Esophagus muscularis mucosa (tissue), 4 donors: Measurements from ENCODE around the gene ORM1. TPM values are rescaled to one million over a fixed set of nuclear protein-coding genes. Genes with fewer than 3 reads are reported as not detected.

Experiments
- DNase-seq: peaks from one replicate; pipeline ENCODE4 v3.0.0-alpha.2; 2017; ENCODE audit errors: extremely low spot score
- H3K27ac ChIP-seq, 4 donors: fragments of 200-600 bp; sonication (generic); replicated peaks in 1 of 4; 1 replicate in 3 of 4; 2 replicates in 1 of 4; pipeline ENCODE4 v1.5.1; 2016 to 2019; ENCODE audit warnings: mild to moderate bottlenecking in 1 of 4
- H3K27me3 ChIP-seq, 4 donors: fragments of 200-600 bp; sonication (generic); one replicate each; pipeline versions ENCODE4 v1.5.1 to v1.6.0; 2016 to 2019
- H3K36me3 ChIP-seq, 4 donors: fragments of 200-600 bp; sonication (generic); one replicate each; pipeline ENCODE4 v1.5.1; 2016 to 2019
- H3K4me1 ChIP-seq, 4 donors: fragments of 200-600 bp; sonication (generic); one replicate each; pipeline ENCODE4 v1.5.1; 2016 to 2019
- H3K4me3 ChIP-seq, 4 donors: fragments of 200-600 bp; sonication (generic); 1 replicate in 2 of 4; 2 replicates in 2 of 4; pipeline ENCODE4 v1.5.1; 2016 to 2019; ENCODE audit warnings: mild to moderate bottlenecking in 4 of 4, moderate library complexity in 1 of 4
- H3K9me3 ChIP-seq, 4 donors: fragments of 200-600 bp; sonication (generic); 1 replicate in 3 of 4; 2 replicates in 1 of 4; pipeline ENCODE4 v1.5.1; 2016 to 2019
- EP300 ChIP-seq: sonication (generic); formaldehyde crosslinking; IDR thresholded peaks from one replicate; pipeline ENCODE4 v1.6.1; 2017; ENCODE audit warnings: antibody characterized with exemption
- POLR2A ChIP-seq: fragments of 450-650 bp; IDR thresholded peaks from one replicate; pipeline ENCODE4 v1.6.1; 2017; ENCODE audit warnings: antibody characterized with exemption, moderate library complexity, mild to moderate bottlenecking, low read depth
- POLR2AphosphoS5 ChIP-seq, 2 donors: sonication (generic); formaldehyde crosslinking; IDR thresholded peaks; one replicate each; pipeline ENCODE4 v1.6.1; 2017; ENCODE audit warnings: antibody characterized with exemption in 2 of 2
- WGBS: methylation state at CpG from one replicate; pipeline ENCODE4 v1.1.5; 2018; 5-methylcytosine and 5-hydroxymethylcytosine counted together
- intact Hi-C: fragments of 100-400 bp; cut with DNase I; formaldehyde crosslinking; loops from one replicate; pipeline ENCODE4 v1.15.1; 2023
- total RNA-seq, 4 donors: library from RNA; depleted of rRNA; stranded (reverse); fragments of >200 nt; gene quantifications; one replicate each; pipeline versions ENCODE4 v1.1.0 to v1.2.1, GENCODE V29; 2016
- TF ChIP-seq, protein P1 (sequence below), 3 experiments: fragments of 200-600 bp in 2 of 3; fragments of 450-650 bp in 1 of 3; sonication (generic) in 2 of 3; IDR thresholded peaks; one replicate each; pipeline ENCODE4 v1.5.1; 2017 to 2019; ENCODE audit warnings: antibody characterized with exemption in 3 of 3, mild to moderate bottlenecking in 2 of 3, moderate library complexity in 1 of 3

The ORM1 gene
- total RNA-seq, 4 donors from 2014 or later = 1.3 TPM; not detected in 3

DNA sequence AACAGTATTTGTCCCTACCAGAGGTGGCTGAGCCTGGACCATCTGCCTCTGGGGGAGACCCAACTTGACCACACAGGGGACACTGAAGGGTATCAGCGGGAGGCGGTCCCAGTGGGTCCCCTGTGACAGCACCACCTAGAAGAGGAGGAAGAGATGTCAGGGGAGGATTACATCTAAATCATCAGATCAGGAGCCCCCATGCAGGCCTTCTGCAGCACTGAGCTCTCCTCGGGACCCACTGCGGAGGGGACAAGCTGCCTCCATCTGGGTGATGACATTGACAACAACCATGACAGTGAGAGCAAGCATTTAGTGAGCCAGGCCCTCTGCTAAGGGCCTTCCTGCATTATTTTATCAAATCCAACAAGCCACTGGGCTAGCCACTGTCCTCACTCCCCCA lies 19.1 kb downstream of the ORM1 start:
- Histone ChIP-seq H3K27me3 (no peaks in the 10 kb centered on the region), H3K36me3 (peaks cover 50 to 100% (median 96%) of the 10 kb centered on the region in 4 donors), H3K4me3 (no peak overlapping the region), H3K27ac (no peak overlapping the region), H3K4me1 (no peaks in the 10 kb centered on the region), H3K9me3 (no peaks in the 10 kb centered on the region)
- TF ChIP-seq EP300 (no peak), POLR2A (no peak), POLR2AphosphoS5 (IDR thresholded peaks at IDR 0.05) (no peak)
- TF ChIP-seq, protein P1, sequence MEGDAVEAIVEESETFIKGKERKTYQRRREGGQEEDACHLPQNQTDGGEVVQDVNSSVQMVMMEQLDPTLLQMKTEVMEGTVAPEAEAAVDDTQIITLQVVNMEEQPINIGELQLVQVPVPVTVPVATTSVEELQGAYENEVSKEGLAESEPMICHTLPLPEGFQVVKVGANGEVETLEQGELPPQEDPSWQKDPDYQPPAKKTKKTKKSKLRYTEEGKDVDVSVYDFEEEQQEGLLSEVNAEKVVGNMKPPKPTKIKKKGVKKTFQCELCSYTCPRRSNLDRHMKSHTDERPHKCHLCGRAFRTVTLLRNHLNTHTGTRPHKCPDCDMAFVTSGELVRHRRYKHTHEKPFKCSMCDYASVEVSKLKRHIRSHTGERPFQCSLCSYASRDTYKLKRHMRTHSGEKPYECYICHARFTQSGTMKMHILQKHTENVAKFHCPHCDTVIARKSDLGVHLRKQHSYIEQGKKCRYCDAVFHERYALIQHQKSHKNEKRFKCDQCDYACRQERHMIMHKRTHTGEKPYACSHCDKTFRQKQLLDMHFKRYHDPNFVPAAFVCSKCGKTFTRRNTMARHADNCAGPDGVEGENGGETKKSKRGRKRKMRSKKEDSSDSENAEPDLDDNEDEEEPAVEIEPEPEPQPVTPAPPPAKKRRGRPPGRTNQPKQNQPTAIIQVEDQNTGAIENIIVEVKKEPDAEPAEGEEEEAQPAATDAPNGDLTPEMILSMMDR (IDR thresholded peaks at IDR 0.05) = no peak
- DNase-seq = no peak
- WGBS = 88% methylated on average over 4 of the region's 4 CpGs
- intact Hi-C loops = loop anchor here (10.0 kb wide), 1 partner anchor 313 kb away; the partner anchor contains the start of gene TEX53

DNA sequence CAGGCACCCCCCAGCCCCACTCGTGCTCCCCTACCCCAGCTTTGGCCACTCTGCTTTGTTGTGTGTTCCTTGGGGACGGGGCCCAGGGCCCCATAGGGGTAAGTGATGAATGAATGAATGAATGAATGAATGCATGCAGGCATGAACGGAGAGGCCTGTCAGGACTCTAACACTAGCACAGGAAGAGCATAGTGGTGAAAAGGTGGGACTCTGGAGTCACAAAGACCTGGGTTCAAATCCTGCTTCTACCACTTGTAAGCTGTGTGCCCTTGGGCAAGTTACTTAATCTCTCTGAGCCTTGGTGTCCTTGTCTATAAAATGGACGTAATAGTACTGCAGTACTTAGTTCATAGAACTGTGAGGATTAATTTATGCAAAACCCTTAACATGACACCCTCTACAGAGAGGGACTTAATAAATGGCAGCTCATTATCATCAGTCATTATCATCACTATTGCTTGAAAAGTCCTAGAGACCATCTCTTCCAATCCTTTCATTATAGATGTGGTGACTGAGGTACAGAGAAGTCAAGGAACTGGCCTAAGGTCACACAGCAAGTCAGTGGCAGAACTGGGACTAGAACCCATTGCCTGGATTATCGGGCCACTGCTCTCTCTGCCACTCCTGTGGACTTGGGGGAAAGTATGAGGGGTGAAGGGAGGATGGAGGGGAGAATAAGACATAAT lies 20.0 kb downstream of the ORM1 start:
- no peaks in the 10 kb centered on the region for H3K9me3 ChIP-seq
- H3K36me3 ChIP-seq = peaks cover 41 to 100% (median 96%) of the 10 kb centered on the region in 4 donors
- H3K4me3 ChIP-seq = no peak overlapping the region
- intact Hi-C loops = loop anchor here (10.0 kb wide), 1 partner anchor 312 kb away; the partner anchor contains the start of gene TEX53
- no peak for DNase-seq
- no peak overlapping the region for H3K27ac ChIP-seq
- H3K4me1 ChIP-seq = no peaks in the 10 kb centered on the region
- TF ChIP-seq POLR2A (no peak), POLR2AphosphoS5 (IDR thresholded peaks at IDR 0.05) (no peak), EP300 (no peak)
- TF ChIP-seq, protein P1 (IDR thresholded peaks at IDR 0.05) = no peak
- WGBS = 87% methylated on average over 5 of the region's 5 CpGs
- H3K27me3 ChIP-seq = no peaks in the 10 kb centered on the region

DNA sequence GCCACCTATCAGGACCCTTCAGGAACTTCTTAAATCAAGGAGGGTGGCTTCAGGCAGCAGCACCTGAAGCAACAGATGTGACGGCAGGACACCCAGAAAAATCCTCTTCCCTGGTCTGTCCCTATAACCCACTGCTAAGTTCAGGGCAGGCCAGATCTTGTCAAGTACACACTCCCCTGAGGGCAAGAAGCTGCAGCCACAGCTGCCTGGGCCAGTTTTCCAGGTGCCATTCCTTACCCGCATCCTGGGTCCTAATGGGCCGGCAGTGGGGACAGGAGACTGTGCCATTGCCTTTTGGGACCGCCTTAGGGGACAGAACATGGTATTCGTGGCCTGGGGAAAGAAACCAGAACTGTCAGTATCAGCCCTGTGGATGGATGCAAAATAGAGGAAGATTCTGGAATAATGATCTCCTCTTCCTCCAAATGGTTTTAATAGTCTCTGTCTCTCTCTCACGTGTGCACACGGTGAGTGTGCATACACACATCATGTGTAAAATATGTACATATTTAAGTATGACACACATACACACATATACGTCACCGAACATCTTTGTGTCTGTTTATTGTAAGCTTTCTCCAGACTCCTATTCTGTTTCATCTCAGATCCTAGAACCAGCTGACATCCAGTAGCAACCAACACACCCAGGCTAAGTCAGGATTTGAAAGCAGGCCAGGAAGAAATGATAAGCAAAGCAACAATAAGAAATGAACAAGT lies 20.7 kb downstream of the ORM1 start:
- Histone ChIP-seq H3K9me3 (no peaks in the 10 kb centered on the region), H3K4me1 (peaks cover under 1 to 5% (median 4%) of the 10 kb centered on the region in 4 donors), H3K4me3 (no peak overlapping the region), H3K27me3 (no peaks in the 10 kb centered on the region), H3K36me3 (peaks cover 36 to 100% (median 94%) of the 10 kb centered on the region in 4 donors), H3K27ac (no peak overlapping the region)
- intact Hi-C loops = loop anchor here (10.0 kb wide), 1 partner anchor 311 kb away; the partner anchor contains the start of gene TEX53
- TF ChIP-seq POLR2A (no peak), POLR2AphosphoS5 (IDR thresholded peaks at IDR 0.05) (no peak), EP300 (no peak)
- TF ChIP-seq, protein P1 (IDR thresholded peaks at IDR 0.05) = no peak
- 90% methylated on average over 9 of the region's 9 CpGs for WGBS
- DNase-seq = no peak

DNA sequence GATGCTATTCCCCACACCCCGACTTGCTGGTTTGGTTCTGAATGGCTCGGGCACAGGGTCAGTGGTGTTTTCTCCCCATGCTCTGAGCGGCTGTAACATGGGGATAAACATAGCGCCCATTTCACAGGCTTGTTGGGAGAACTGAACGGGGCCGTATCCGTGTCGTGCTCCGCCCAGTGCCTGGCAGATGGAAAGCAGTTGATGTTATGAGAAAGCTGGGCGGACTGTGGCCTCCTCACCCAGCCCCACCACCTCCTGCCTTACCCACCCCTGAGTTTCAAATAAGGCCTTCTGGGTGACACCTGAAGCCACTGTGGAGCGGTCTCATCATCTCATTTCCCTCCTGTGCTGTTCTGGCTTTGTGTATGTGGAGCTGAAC lies 21.3 kb downstream of the ORM1 start:
- 92% methylated on average over 11 of the region's 11 CpGs for WGBS
- intact Hi-C loops = loop anchor here (10.0 kb wide), 1 partner anchor 311 kb away; the partner anchor contains the start of gene TEX53

More for the DNA sequence above, 21.3 kb downstream of the ORM1 start:
- no peak overlapping the region for H3K27ac ChIP-seq
- no peak overlapping the region for H3K4me3 ChIP-seq
- H3K9me3 ChIP-seq = no peaks in the 10 kb centered on the region
- DNase-seq = no peak
- H3K4me1 ChIP-seq = peaks cover 3 to 11% (median 9%) of the 10 kb centered on the region in 4 donors
- no peaks in the 10 kb centered on the region for H3K27me3 ChIP-seq
- H3K36me3 ChIP-seq = peaks cover 36 to 100% (median 93%) of the 10 kb centered on the region in 4 donors
- TF ChIP-seq POLR2AphosphoS5 (IDR thresholded peaks at IDR 0.05) (no peak), POLR2A (no peak), EP300 (no peak)
- TF ChIP-seq, protein P1 (IDR thresholded peaks at IDR 0.05) = no peak
